AG10803 (cell line): ENCODE results near the gene OTOGL.
"Not testable (repeated sequence)": the region's sequence is repeated elsewhere in the genome, so short reads cannot be mapped to it uniquely, and the experiment has no call there.

Experiments
- DNase-seq: peaks from one replicate; pipeline ENCODE4 v3.0.0; 2010; ENCODE audit warnings: low read depth
- H3K4me3 ChIP-seq: 2 replicates; pipeline ENCODE4 v1.5.1; 2011; ENCODE audit warnings: mild to moderate bottlenecking, low read length, control low read depth
- TF ChIP-seq, protein P1 (sequence below): conservative IDR thresholded peaks from 2 replicates; pipeline ENCODE4 v1.5.1; 2011; ENCODE audit warnings: mild to moderate bottlenecking, low read length, control low read depth, inconsistent platforms

The OTOGL gene

DNA sequence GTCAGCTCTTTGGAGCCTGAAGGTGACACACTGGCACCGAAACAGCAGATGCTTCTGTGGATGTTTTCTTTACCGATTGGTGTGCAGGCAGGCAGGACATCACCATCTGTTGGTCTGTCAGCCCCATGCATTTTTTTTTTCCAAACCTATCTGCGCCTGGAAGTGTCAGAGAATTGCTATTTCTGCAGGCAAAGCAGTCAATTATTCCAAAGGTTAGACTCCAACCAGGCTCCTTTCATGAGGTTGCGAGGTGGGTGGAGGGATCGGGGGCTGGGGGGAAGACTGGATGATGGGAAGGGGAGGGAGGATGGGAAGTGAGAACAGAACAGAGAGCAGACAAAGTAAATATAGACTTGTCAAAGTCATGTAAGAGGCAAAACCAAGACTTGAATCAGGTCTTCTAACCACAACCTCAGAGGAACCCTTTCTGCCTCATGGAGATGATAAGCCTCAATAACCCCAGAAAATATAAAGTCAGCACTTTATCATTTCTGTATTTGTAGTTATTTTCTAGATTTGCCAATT lies 117.7 kb downstream of the OTOGL start:
- TF ChIP-seq, protein P1, sequence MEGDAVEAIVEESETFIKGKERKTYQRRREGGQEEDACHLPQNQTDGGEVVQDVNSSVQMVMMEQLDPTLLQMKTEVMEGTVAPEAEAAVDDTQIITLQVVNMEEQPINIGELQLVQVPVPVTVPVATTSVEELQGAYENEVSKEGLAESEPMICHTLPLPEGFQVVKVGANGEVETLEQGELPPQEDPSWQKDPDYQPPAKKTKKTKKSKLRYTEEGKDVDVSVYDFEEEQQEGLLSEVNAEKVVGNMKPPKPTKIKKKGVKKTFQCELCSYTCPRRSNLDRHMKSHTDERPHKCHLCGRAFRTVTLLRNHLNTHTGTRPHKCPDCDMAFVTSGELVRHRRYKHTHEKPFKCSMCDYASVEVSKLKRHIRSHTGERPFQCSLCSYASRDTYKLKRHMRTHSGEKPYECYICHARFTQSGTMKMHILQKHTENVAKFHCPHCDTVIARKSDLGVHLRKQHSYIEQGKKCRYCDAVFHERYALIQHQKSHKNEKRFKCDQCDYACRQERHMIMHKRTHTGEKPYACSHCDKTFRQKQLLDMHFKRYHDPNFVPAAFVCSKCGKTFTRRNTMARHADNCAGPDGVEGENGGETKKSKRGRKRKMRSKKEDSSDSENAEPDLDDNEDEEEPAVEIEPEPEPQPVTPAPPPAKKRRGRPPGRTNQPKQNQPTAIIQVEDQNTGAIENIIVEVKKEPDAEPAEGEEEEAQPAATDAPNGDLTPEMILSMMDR: no peak
- H3K4me3 ChIP-seq: no peak overlapping the region
- DNase-seq: no peak

DNA sequence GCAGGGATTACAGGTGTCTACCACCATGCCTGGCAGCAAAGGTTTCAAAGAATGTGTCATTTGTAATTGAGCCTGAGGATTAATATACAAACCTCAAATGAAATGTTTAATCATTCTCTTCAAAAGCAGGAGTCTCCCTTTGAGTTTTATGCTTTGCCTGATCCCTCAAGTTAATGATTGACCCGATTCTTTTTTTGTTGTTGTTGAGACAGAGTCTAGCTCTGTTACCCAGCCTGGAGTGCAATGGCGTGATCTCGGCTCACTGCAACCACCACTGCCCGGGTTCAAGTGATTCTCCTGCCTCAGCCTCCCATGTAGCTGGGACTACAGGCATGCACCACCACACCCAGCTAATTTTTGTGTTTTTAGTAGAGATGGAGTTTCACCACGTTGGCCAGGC lies 119.6 kb downstream of the OTOGL start:
- H3K4me3 ChIP-seq: not testable (repeated sequence)

DNA sequence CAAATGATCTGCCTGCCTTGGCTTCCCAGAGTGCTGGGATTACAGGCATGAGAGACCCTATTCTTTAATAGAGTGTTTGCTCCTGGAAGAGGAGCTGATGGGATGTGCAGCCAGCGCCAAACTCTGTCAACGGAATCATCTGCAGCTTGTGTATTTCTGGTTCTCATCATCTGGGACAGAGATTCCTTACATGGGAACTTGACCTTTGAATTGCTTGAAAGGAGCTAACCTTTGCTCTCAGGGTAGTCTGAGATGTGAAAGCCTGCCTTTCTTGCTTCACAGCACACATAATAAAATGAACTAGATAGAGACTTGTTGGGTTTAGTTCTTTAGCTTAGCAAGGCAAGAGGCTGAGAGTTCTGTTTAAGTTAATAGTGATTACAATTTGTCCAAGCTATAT lies 120.0 kb downstream of the OTOGL start:
- no peak overlapping the region for H3K4me3 ChIP-seq
- TF ChIP-seq, protein P1: no peak
- DNase-seq: no peak

More for the DNA sequence above, 119.6 kb downstream of the OTOGL start:
- not testable (repeated sequence) for DNase-seq

GRCh38 chr12:80222261-80222660 lies 122.9 kb downstream of the OTOGL start:
- DNase-seq: no peak
- H3K4me3 ChIP-seq: no peak overlapping the region
- TF ChIP-seq, protein P1: no peak

DNA sequence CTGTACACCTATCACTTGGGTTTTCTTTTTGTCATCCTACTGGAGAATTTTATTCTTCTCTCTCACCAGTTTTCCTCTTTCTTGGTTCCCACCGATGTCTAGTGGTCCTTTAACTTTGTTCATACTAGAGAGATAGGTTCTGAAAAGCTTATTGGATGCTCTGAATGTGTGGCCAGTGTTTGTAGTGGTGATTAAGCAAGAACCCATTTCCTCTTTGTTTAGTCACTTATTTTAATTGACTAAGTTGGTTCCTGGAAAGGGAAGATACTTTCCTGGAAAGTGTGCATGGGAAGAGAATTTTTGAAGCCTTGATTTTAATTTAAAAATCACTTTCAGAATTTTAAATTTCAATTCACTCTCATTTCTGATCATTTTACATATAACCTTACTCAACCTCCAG lies 127.2 kb downstream of the OTOGL start:
- TF ChIP-seq, protein P1: no peak
- peak; percentile 40 for DNase-seq
- no peak overlapping the region for H3K4me3 ChIP-seq

DNA sequence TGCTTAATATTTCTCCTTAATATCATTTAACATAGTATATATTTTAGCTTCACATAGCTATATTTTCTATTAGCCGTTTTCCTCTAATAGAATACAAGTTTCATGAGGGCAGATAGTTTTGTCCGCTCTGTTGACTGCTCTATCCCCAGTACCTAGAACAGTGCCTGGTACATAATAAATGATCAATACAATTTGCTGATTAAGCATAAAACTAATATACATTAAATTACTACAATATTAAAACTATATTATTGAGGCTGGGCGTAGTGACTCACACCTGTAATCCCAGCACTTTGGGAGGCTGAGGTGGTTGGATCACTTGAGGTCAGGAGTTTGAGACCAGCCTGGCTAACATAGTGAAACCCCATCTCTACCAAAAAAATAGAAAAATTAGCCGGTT lies 128.6 kb downstream of the OTOGL start:
- not testable (repeated sequence) for H3K4me3 ChIP-seq, DNase-seq

- TF ChIP-seq, protein P1: no peak
- DNase-seq: no peak
- H3K4me3 ChIP-seq: no peak overlapping the region
These were observed 130.7 kb downstream of the OTOGL start for GRCh38 chr12:80230068-80230467.

- H3K4me3 ChIP-seq: no peak overlapping the region
- TF ChIP-seq, protein P1: no peak
- no peak for DNase-seq
These were observed 133.5 kb downstream of the OTOGL start for GRCh38 chr12:80232837-80233236.
